AG20443 (cell line): Measurements from ENCODE around the gene ITPR1.

ENCODE experiments used
- DNase-seq: peaks from one replicate; pipeline ENCODE4 v3.0.0; 2012; ENCODE audit warnings: low spot score, mixed read lengths

The ITPR1 gene

DNA sequence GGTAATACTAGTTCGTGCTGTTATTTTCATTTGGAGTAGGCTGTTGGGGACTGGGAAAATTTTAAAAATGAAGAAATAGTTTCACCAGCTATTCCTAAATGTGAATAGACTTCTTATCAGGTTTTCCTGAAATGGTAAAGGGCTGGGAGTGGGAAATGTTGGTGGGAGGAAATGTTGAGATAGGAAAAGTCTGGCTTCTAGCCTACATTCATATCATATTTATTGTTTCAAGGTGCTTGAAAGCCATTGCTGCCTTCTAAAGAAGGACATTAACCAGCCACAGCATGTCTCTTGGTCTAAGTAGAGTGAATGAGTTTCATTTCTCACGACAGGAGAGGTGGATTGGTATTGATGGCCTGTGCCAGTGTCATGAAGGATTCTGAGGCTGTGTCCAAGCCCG, 288.9 kb downstream of the ITPR1 start:
- no peak for DNase-seq

DNA sequence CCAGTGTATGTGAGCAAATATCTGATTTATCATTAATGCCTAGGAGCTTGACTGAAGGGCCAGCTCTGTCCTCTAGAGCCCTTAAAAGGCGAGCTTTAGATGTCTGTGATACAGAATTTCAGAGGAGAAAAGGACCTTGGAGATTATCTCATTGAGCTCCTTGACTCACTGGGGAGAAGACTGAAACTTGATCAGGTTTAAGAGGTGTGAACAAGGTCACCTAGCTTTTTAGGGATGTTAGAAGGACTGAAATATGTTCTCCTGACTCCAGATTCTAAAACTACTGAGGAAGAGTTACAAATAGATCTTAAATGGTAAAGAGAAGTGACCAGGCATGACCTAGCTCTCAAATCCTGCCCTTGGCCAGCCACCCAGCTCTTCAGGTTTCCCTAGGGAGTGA, 292.4 kb downstream of the ITPR1 start:
- no peak for DNase-seq

DNA sequence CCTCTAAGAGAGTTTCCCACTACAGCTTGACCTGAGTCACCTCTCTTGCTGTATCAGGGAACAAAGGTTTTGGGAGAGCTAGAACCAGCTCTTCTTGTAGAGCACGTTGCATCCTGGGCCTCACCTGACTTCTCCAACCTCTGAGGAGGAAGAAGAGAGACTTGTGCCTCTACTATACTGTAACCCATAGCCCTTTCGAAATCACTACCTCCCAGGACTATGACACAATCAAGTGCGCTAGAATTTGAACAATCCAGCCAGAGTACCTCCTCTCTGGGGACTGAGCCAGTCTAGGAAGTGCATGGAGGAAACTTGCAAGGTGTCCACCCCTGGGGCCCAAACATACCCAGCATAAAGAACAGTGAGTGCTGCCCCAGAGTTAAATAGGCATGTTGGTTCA, 293.3 kb downstream of the ITPR1 start:
- DNase-seq = no peak

DNA sequence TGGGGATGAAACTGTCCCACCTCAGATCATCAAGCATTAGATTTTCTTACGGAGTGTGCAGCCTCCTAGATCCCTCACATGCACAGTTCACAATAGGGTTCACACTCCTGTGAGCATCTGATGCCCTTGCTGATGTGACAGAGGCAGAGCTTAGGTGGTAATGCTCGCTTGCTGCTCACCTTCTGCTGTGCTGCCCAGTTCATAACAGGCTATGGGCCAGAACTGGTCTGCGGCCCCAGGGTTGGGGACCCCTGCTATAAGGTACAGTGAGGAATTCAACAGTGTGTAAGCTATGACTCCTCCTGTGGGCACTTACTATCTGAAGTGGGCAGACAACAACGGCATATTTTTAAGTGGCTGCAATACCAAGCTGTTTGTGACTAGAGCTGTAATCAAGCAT, 298.2 kb downstream of the ITPR1 start:
- DNase-seq = no peak

DNA sequence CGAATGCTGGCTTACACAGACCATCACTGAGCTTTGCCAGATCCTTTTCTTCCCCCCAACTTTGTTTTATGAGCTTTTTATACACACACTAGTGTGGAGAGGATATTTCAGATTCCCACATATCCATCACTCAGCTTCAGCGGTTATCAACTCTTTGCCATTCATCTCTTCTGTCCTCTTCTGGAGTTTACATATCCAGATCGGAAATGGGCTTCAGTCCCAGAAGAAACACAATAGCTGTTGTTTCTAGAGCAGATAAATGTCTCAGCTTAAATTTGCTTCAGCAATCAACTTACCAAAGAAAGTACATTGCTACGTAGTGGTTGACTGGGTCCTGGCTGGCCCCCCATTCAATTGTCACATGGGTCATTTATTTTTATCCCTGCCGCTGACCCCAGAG, 300.2 kb downstream of the ITPR1 start:
- DNase-seq = no peak

DNA sequence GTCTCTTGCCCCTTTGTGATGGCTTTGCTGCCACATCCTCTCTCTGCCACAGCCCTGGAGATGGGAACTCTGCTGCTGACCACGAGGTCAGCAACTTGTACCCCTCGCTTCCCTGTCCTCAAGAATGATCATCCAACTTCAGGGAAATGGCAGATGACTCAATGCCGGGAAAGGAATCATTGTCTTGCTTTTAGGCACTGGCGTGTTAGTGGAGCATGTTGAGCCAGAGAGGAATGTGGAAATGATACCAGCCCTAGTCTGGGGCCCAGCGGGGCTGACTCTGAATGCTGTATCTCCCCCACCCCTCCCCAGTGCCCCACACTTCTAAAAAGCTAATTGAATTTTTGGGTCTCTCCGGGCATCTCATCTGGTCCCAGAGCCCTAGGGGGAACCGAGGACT, 301.2 kb downstream of the ITPR1 start:
- no peak for DNase-seq

DNA sequence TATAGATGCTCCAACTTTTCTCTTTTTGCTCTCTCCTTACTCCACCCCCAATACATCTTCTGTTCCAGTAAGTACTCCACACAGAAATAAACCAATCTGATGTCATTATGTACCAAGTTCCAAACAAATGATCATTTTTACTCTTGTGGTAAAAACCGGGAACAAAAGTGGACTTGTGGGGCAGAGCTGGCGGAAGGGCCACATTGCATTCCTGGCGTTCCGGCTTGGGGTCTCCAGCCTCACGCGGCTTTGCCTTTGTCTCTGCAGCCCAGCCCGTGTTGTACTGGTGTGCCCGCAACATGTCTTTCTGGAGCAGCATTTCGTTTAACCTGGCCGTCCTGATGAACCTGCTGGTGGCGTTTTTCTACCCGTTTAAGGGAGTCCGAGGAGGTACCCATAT, 301.6 kb downstream of the ITPR1 start:
- no peak for DNase-seq

DNA sequence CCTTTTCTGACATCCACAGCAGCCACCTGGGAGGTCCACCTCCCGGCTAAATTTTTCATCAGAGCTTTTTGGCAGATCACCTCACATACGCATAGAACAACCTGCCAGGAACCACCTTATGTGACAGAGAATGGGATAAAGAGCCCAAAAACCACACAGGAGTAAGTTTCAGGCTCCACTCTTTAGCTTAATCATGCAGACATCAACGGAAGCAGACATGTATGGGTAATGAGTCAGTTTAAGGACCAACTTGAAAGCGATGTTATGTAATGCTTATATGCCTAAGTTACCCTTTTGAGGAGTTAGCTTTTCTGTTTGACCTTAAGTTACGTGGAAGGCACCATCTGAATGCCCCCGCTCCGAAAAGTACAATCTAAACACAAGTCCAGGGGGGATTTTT, 302.8 kb downstream of the ITPR1 start:
- no peak for DNase-seq

DNA sequence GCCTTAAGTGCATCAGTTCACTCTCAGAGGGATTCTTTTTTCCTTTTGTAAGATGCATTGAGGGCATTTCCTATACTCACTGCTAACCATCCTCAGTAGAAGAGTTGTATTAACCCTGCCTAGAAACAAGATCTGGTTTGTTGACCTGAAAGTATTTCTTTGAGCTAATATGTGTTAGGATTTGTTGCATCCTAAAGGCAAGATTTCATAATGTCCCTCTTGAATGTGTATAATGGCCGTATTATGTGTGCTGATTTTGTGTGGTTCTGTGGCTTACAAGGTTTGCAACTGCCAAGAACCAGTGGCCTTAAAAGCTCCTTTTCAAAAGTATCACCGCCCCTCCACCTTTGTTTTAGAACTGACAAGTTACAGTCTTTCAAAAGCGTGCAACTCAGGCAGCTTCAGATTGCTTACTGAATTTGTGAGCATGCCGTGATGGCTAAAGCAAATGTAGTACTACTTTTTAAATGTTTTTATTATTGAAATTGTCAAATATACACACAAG, 304.1 kb downstream of the ITPR1 start:
- DNase-seq = no peak

DNA sequence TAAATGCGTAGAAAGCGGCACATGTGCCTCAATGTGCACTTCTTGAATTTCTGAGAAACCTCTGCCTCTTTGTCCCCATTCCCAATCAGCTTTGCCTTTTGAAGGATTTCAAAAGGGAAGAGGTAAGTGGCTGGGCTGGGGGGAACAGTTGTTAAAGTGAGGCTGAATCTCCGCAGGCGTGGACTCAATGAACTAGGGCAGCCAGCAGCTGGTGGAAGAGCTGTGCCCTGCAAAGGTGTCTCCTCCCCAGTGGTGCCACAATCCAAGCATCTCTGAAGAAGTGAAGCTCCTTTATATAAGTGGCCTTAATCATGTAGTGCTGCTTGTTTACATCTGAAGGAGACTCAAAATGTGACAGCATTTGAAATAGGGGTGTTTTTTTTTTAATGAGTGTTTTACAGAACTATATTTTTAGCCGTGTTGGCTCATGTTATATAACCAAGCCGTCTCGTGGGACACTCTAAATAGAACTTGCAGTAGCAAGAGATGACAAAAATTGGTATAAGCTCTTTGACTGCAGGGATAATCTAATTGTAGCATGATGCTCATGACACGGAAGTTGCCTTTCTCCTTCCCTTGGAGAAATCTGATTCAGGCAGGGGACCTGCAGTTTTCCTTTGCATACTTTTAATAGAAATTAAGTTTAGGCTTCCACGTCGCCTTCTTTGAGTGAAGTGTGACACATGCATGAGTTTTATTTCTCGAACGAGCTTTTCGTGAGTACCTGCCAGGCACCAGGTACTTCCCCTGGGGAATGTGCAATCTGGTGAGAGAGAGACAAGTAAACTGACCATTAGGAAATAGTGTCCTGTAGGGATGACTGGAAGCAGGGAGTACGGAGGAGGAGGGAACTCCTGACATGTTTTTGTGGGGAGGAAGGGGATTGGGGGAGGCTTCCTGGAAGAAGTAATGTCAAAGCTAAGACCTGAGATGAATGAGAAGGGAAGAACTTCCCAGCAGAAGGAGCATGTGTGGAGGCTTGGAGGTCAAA, 306.4 kb downstream of the ITPR1 start:
- DNase-seq = no peak

DNA sequence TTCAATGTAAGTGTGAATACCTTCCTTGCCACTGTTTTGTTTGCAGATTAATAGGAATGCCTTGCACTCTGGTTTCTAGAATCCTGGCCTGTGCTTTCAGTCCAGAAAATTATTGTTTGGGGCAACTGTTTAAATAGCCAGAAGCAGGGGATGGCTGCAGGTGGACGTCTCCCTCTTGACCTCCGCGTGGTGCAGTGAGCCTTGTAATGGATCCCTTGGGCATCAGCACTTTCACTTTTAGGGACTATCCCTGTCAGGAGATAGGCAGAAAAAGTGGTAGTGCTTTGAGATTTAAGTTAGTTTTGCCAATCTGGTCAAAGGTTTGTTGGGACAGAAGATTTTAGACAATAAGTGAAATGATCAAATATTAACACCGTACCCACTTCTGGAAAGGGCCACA, 307.4 kb downstream of the ITPR1 start:
- DNase-seq = no peak

DNA sequence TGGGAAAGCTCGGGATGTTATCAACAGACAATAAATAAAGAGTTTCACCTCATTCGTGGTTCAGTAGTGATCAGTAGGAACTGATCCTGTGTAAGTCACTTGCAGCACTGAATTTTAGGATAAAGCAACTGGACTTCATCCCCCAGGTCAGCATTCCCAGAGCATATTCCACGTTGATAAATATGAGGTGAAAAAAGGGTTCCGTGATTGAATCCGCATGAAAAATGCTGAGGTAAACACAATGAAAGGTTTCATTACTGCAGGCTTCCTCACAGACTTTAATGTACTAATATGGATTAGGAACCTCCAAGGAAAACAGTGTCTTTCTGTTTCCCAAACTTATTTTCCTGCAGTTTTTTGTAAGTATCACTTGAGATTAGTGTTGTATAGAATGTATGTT, 308.7 kb downstream of the ITPR1 start:
- no peak for DNase-seq

DNA sequence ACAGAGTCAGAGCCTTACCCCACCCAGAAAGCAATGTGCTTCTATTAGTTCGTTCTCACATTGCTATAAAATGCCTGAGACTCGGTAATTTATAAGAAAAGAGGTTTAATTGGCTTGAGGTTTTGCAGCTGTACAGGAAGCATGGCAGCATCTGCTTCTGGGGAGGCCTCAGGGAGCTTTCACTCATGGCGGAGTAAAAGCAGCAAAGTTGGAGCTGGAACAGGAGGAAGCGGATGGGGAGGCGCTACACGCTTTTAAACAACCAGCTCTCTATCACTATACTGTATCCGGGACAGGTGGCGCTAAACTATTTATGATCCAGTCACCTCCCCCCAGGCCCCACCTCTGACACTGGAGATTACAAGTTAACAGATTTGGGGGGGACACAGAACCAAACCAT, 309.8 kb downstream of the ITPR1 start:
- DNase-seq = no peak

DNA sequence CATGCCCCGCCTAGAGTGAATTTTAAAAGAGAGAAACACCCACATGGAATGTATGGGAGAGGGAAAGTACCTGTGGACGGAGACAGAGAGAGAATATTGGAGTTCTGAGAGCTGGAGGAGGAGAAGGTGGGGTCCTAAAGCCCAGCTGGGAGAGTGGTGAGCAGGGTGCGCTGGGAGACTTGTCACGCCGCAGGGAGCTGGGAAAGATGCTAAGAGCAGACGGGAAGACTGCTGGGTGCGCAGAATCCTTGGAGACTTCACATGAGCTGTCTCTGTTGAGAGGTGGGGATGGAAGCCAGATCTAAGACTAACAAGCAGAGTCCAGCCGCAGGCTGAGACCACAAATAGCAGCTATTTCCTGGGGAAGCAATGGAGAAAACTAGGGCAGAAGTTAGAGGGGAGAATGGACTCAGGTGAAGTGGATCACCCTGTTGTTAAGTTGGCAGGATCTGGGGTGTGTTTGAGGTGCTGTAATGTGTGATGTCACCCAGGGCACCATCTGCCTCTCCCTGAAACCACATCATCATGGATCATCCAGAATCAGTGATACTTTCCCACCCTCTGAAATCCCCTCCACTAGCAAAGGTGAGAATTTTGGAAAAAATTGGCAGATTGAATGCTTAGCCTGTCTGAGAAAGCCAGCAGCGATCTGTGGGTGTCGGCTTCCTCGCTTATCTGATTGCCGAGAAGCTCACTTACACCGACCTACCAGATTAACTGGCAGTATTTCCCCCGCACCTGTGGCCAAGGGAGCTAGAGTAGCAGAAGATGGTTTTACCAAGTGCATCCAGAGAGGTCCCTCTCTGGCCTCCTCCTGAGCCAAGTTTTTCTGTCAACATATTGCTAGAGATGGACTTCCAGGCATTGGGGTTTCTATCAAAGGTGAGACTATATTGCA, 311.3 kb downstream of the ITPR1 start:
- no peak for DNase-seq

DNA sequence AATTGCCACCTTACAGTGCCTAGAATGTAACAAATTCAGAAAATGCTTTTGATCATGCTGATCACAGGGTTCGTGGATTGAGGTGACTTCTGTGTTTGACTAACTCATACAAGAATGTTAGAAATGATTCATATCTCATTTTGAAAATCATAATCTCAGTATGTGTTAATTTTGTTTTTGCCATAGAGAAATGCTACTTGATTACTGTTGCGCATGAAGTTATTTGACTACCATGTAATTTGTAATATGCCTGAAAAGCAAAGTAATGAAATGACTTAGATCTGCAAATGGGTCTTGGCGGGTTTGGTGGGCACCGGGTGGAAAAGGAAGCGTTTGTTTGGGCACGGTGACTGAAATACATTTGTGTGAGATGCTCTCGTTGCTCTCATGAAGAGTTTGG, 312.5 kb downstream of the ITPR1 start:
- DNase-seq = no peak

DNA sequence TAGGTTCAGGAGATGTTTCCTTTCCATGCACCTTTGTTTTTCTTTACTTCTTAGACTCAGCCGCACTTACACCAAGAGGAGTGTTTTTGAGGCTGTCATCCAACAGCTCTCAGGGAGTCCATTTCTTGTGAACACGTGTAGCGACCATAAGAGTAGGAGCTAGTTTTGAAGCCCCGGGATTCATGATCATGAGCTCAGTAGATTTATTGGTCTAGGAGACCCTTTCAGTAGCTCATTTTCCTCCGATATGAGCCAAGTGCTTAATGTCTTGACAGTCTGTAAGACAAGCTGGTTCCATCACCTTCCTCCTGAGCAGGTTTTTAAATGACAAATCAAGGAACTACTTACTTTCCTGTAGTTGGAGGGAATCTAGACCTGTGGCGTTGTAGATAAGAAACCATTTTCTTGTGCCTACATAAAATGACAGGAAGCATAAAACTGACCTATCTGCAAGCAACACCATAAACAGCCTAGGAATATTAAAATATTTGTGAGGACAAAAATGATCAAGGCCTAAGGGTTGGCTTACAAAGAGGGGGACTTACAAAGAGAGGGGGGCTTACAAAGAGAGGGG, 313.5 kb downstream of the ITPR1 start:
- DNase-seq = no peak

DNA sequence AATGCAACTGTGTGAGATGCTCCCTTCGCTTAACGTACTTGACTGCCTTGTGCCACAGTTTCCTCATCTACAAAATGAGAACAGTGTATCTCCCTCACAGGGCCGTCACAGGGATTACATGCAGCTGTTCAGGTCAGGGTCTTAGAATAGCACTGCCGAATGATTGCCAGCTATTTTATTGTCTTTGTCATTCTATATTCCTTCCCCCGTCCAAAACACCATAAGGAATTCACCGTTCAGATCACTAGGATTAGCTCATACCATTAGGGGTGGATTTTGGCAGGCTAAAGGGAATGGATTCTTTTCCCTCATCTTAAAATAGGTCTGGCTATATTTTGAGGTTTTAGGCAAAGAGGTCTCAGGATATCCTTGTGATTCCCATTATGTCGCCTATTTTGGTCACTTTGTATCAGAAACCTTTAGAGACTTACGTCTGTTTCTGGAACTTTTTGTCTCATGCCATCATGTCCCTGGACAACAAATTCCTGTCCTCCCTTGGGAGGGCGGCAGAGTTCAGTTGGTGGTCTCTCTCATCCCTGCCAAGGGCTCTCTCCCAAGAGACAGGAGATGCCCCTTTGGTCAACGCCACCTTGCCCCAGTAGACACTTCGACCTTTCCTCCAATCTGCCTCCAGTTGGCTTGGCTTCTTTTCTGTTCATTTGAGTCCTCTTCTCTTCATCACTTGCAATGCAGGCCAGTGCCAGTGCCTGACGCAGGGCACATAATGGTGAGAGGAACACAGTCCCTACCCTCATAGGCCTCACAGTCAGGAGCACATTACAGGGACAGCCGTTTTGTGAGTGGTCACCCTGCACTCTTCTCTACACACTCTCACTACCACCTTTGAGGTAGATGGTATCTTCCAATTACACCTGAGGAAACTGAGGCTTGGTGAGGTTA, 314.5 kb downstream of the ITPR1 start:
- no peak for DNase-seq

DNA sequence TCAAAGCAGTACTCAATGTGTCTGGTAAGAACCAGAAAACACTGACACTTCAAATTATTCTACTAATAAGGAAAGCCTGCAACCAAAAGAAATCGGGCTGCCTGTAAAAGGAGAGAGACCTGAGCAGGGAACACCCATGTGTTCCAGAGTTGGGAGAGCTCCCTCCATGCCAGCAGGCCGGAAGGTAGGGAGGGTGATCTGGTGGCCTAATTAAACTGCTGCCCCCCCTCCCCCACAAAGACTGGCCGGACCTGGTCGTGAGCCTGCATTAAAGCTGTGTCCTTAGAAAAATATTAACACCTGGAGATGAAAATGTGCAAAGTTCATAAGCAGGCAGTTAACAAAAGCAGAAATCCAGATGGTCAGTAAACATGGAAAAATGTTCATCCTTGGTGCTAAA, 315.5 kb downstream of the ITPR1 start:
- DNase-seq = no peak

DNA sequence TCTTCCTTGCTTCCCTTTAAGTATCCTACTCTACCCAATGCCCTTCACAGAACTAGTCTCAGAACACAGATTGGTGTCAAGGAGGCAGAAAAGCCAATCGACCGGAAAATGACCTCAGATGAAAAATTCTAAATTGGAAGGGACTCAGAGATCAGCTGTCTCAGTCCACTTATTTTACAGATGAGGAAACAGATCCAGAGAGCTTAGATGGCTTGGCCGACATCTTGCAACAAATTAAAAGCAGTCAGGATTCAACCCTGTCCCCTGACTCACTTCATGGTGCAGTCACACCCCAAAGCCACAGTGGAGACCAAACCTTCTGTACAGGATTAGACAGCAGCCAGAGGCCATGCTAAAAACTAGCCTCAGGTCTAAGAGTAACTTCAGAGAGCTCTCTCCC, 316.8 kb downstream of the ITPR1 start:
- DNase-seq = peak; percentile 53

DNA sequence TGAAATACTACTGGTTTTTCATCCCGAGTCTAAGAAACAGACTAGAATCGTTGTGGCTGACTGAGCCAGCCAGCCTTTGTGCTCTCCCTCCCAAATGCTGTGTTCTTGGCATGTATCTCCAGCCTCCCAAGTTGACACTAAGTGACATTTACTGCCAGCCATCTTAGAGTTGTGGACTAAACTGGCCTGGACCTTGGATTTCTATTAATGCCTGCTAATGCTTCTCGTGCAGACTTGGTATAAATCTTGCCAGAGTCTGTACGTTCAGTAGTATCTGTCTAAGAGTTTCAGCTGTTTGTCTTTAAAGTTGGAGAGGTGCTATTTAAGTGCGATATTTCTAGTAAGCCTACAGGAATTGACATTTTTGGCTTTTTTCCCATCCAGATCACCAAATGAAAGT, 319.4 kb downstream of the ITPR1 start:
- DNase-seq = no peak

DNA sequence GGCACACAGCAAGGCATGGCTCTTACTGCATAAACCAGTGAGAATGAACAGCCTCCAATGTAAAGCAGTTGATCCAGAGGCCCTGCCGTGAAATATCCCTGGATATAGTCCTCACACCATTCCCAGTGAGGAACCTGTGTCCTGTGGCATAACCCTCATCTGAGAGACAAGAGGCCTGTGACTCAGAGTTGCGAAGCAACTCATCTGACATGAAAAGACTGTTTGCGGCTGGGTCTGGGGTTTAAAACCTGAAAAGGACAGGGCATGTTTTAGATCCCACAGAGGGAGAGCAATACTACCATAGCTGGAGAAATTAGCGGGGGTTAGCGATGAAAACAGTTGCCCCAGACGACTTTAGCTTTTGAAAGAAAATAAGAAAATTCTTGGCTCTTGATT, 320.8 kb downstream of the ITPR1 start:
- DNase-seq = no peak
